H1 (cell line): Measurements from ENCODE around the gene KRTAP4-12. TPM values are rescaled to one million over a fixed set of nuclear protein-coding genes. Genes with fewer than 3 reads are reported as not detected.

ENCODE experiments used
- CTCF ChIA-PET: fragments of 300-600 bp; sonication (Branson Sonifier 250); formaldehyde crosslinking; loops from one replicate; lab custom pipeline; 2021; ENCODE audit not compliant: partially characterized antibody; lab: Charles Lee
- POLR2A ChIA-PET: fragments of 300-600 bp; sonication (Branson Sonifier 250); formaldehyde crosslinking; loops from one replicate; lab custom pipeline; 2021; ENCODE audit warnings: inconsistent platforms; ENCODE audit not compliant: partially characterized antibody; lab: Charles Lee
- DNase-seq, 2 experiments: peaks; one replicate each; pipeline versions ENCODE4 v3.0.0 to v3.0.0-alpha.2; 2010 to 2022; ENCODE audit warnings: low spot score in 2 of 2, low read depth in 1 of 2, mixed read lengths in 1 of 2
- FAIRE-seq: peaks from 2 replicates; lab custom pipeline; 2011; peaks lifted over from hg19 to GRCh38; lab: Jason Lieb, UNC
- H2AFZ ChIP-seq: 2 replicates; pipeline ENCODE4 v1.8.1; 2012; ENCODE audit warnings: low read length, inconsistent platforms
- H2AK5ac ChIP-seq: 2 replicates; pipeline ENCODE4 v1.6.1; 2013; ENCODE audit warnings: low read depth, low read length
- H2BK120ac ChIP-seq: replicated peaks from 2 replicates; pipeline ENCODE3; 2013; ENCODE audit warnings: low read depth, low read length, inconsistent platforms
- H2BK12ac ChIP-seq: 2 replicates; pipeline ENCODE4 v1.6.1; 2013; ENCODE audit warnings: low read depth, low read length
- H2BK15ac ChIP-seq: 2 replicates; pipeline ENCODE4 v1.6.1; 2013; ENCODE audit warnings: low read length
- H2BK20ac ChIP-seq: 2 replicates; pipeline ENCODE4 v1.6.1; 2013; ENCODE audit warnings: low read length
- H2BK5ac ChIP-seq: 2 replicates; pipeline ENCODE4 v1.6.1; 2013; ENCODE audit warnings: low read depth, low read length
- H3K14ac ChIP-seq: 2 replicates; pipeline ENCODE4 v1.6.1; 2013; ENCODE audit warnings: inconsistent platforms; ENCODE audit not compliant: insufficient read length
- H3K18ac ChIP-seq: 2 replicates; pipeline ENCODE4 v1.6.1; 2013; ENCODE audit warnings: low read length; ENCODE audit errors: extremely low read depth
- H3K23ac ChIP-seq: 2 replicates; pipeline ENCODE4 v1.6.1; 2013; ENCODE audit warnings: inconsistent platforms; ENCODE audit not compliant: insufficient read length
- H3K23me2 ChIP-seq: 2 replicates; pipeline ENCODE4 v1.6.1; 2013; ENCODE audit warnings: low read depth, low read length
- H3K27ac ChIP-seq: 2 replicates; pipeline ENCODE4 v1.6.1; 2011; ENCODE audit warnings: low read depth, low read length, inconsistent platforms
- H3K27me3 ChIP-seq, 4 experiments: replicated peaks in 1 of 4; 1 replicate in 1 of 4; 2 replicates in 3 of 4; pipeline versions ENCODE4 v1.6.1 to v1.8.1; 2011 to 2013; ENCODE audit warnings: low read length in 3 of 4, mild to moderate bottlenecking in 3 of 4, inconsistent platforms in 2 of 4, mixed read lengths in 2 of 4, moderate library complexity in 1 of 4; ENCODE audit not compliant: control insufficient read depth in 3 of 4, insufficient read depth in 3 of 4; ENCODE audit errors: extremely low read depth in 1 of 4
- H3K36me3 ChIP-seq, 4 experiments: 2 replicates each; pipeline versions ENCODE4 v1.6.1 to v1.8.1; 2011 to 2013; ENCODE audit warnings: mild to moderate bottlenecking in 4 of 4, low read length in 3 of 4, moderate library complexity in 2 of 4, control low read depth in 1 of 4, inconsistent platforms in 1 of 4; ENCODE audit not compliant: insufficient read depth in 4 of 4, control insufficient read depth in 2 of 4
- H3K4ac ChIP-seq: replicated peaks from 2 replicates; pipeline ENCODE3; 2013; ENCODE audit warnings: low read length, low read depth, mixed read lengths, inconsistent platforms; ENCODE audit not compliant: insufficient read length
- H3K4me1 ChIP-seq, 4 experiments: replicated peaks in 1 of 4; 1 replicate in 1 of 4; 2 replicates in 3 of 4; pipeline versions ENCODE4 v1.6.1 to v1.8.1; 2011 to 2013; ENCODE audit warnings: low read length in 3 of 4, inconsistent platforms in 2 of 4, mixed read lengths in 1 of 4; ENCODE audit not compliant: insufficient read depth in 4 of 4, control insufficient read depth in 3 of 4
- H3K4me2 ChIP-seq, 2 experiments: 2 replicates each; pipeline versions ENCODE4 v1.6.1 to v1.8.1; 2011 to 2013; ENCODE audit warnings: low read depth in 2 of 2, low read length in 2 of 2, control low read depth in 1 of 2, inconsistent platforms in 1 of 2, mild to moderate bottlenecking in 1 of 2; ENCODE audit not compliant: insufficient read depth in 1 of 2
- H3K4me3 ChIP-seq, 4 experiments: fragments of 200-600, 300-600 bp in 1 of 4; sonication (generic), shearing (Covaris generic), sonication (Bioruptor Twin) in 1 of 4; 2 replicates each; pipeline versions ENCODE4 v1.5.1 to v1.8.1; 2011 to 2016; ENCODE audit warnings: low read length in 4 of 4, low read depth in 3 of 4, control low read depth in 2 of 4, inconsistent platforms in 2 of 4, mild to moderate bottlenecking in 2 of 4, mixed read lengths in 1 of 4, moderate library complexity in 1 of 4; ENCODE audit not compliant: insufficient read depth in 2 of 4; ENCODE audit errors: extremely low read depth in 1 of 4
- H3K56ac ChIP-seq: replicated peaks from 2 replicates; pipeline ENCODE3; 2013; ENCODE audit warnings: low read depth, mild to moderate bottlenecking, mixed read lengths, low read length, inconsistent platforms; ENCODE audit not compliant: insufficient read length
- H3K79me1 ChIP-seq: 2 replicates; pipeline ENCODE4 v1.6.1; 2013; ENCODE audit warnings: low read depth, low read length, control low read depth
- H3K79me2 ChIP-seq, 2 experiments: 2 replicates each; pipeline versions ENCODE4 v1.6.1 to v1.8.1; 2012 to 2013; ENCODE audit warnings: low read length in 2 of 2, mild to moderate bottlenecking in 2 of 2, inconsistent platforms in 1 of 2; ENCODE audit not compliant: insufficient read depth in 2 of 2, control insufficient read depth in 1 of 2
- H3K9ac ChIP-seq, 4 experiments: replicated peaks in 1 of 4; 1 replicate in 1 of 4; 2 replicates in 3 of 4; pipeline versions ENCODE4 v1.6.1 to v1.8.1; 2011 to 2013; ENCODE audit warnings: low read depth in 3 of 4, low read length in 3 of 4, control low read depth in 2 of 4, mild to moderate bottlenecking in 2 of 4, moderate library complexity in 2 of 4, inconsistent platforms in 1 of 4; ENCODE audit errors: extremely low read depth in 1 of 4
- H3K9me3 ChIP-seq, 2 experiments: 2 replicates each; pipeline versions ENCODE4 v1.6.1 to v1.8.1; 2012 to 2013; ENCODE audit warnings: mild to moderate bottlenecking in 2 of 2, moderate library complexity in 2 of 2, control low read depth in 1 of 2, inconsistent platforms in 1 of 2, low read depth in 1 of 2, low read length in 1 of 2, mixed read lengths in 1 of 2; ENCODE audit not compliant: insufficient read depth in 2 of 2
- H4K20me1 ChIP-seq, 2 experiments: replicated peaks in 1 of 2; 2 replicates each; pipeline versions ENCODE3 to v1.8.1; 2011 to 2013; ENCODE audit warnings: inconsistent platforms in 2 of 2, low read length in 2 of 2, mild to moderate bottlenecking in 1 of 2; ENCODE audit not compliant: insufficient read depth in 2 of 2, control insufficient read depth in 1 of 2
- H4K5ac ChIP-seq: 2 replicates; pipeline ENCODE4 v1.6.1; 2013; ENCODE audit warnings: low read length, low read depth, mixed read lengths, inconsistent platforms; ENCODE audit not compliant: insufficient read length
- H4K8ac ChIP-seq: 2 replicates; pipeline ENCODE4 v1.8.0; 2013; ENCODE audit warnings: mild to moderate bottlenecking, moderate library complexity, low read length, inconsistent platforms; ENCODE audit not compliant: insufficient read depth; ENCODE audit errors: extremely low read depth
- H4K91ac ChIP-seq: replicated peaks from 2 replicates; pipeline ENCODE3; 2013; ENCODE audit warnings: low read length, mixed read lengths, inconsistent platforms; ENCODE audit not compliant: insufficient read length
- JUN ChIP-seq: IDR thresholded peaks from 2 replicates; pipeline ENCODE4 v1.6.1; 2011; ENCODE audit warnings: low read depth, mild to moderate bottlenecking, improper control_type of control experiment, low read length
- KDM4A ChIP-seq: IDR thresholded peaks from one replicate; pipeline ENCODE4 v1.7.1; 2012; ENCODE audit warnings: low read depth, mild to moderate bottlenecking, moderate library complexity, low read length, inconsistent platforms; ENCODE audit not compliant: severe bottlenecking
- POLR2A ChIP-seq, 2 experiments: IDR thresholded peaks; 1 replicate in 1 of 2; 2 replicates in 1 of 2; pipeline ENCODE4 v1.6.1; 2011; ENCODE audit warnings: low read depth in 2 of 2, low read length in 2 of 2, mild to moderate bottlenecking in 2 of 2; ENCODE audit errors: control extremely low read depth in 1 of 2
- RFX5 ChIP-seq: IDR thresholded peaks from 2 replicates; pipeline ENCODE4 v1.6.1; 2011; ENCODE audit warnings: low read depth, low read length, improper control_type of control experiment, borderline replicate concordance
- SIN3A ChIP-seq, 2 experiments: IDR thresholded peaks in 1 of 2; conservative IDR thresholded peaks in 1 of 2; 2 replicates each; pipeline ENCODE4 v1.6.1; 2011 to 2012; ENCODE audit warnings: low read length in 2 of 2, improper control_type of control experiment in 1 of 2, low read depth in 1 of 2, mild to moderate bottlenecking in 1 of 2
- SRF ChIP-seq: IDR thresholded peaks from 2 replicates; pipeline ENCODE4 v1.6.1; 2011; ENCODE audit warnings: mild to moderate bottlenecking, low read depth, low read length, moderate library complexity
- TBP ChIP-seq: IDR thresholded peaks from 2 replicates; pipeline ENCODE4 v1.6.1; 2011; ENCODE audit warnings: low read depth, low read length, improper control_type of control experiment
- WGBS, 2 experiments: shearing (Covaris generic) in 1 of 2; methylation state at CpG; one replicate each; pipeline versions ENCODE4 v1.1.6 to v1.1.7; 2013 to 2015; ENCODE audit warnings: low lambda C conversion rate in 2 of 2, mixed read lengths in 2 of 2, inconsistent platforms in 1 of 2, low coverage in 1 of 2, missing lambda C conversion rate in 1 of 2; ENCODE audit not compliant: insufficient replicate concordance in 2 of 2, insufficient coverage in 1 of 2, insufficient read length in 1 of 2; ENCODE audit errors: extremely low coverage in 1 of 2, missing lambda C conversion rate in 1 of 2; 5-methylcytosine and 5-hydroxymethylcytosine counted together
- polyA plus RNA-seq, 7 experiments: library from polyadenylated mRNA; depleted of rRNA in 3 of 7; stranded (reverse) in 5 of 7; unstranded in 2 of 7; fragments of >200 nt in 5 of 7; fragments of 200-250 nt in 2 of 7; gene quantifications; 1 replicate in 5 of 7; 2 replicates in 1 of 7; 4 replicates in 1 of 7; pipeline versions ENCODE4 v1.2.1 to v1.2.3, GENCODE V29; 2011 to 2013; ENCODE audit warnings: missing spikeins in 2 of 7, mixed read lengths in 2 of 7
- total RNA-seq: library from RNA; stranded (reverse); fragmentation: NEBNext Ultra II Directional; extraction: Animal tissue kit (Norgen Biotek cat#: 25700); gene quantifications from 2 replicates; pipeline ENCODE4 v1.2.1, GENCODE V29; 2021

The KRTAP4-12 gene
- total and polyA plus RNA-seq, 2 of the 8 experiments (the other 6 are each of a cell fraction or from before 2014, with no cell fraction given): not detected

- no peak for TF ChIP-seq RFX5
- TF ChIP-seq POLR2A (IDR thresholded peaks at IDR 0.05; ENCODE audit: control extremely low read depth in 1 of 2, low read depth in 2 of 2, low read length in 2 of 2): no peak
- no peak for TF ChIP-seq JUN
- no peak for TF ChIP-seq KDM4A
- no peak for TF ChIP-seq TBP
- TF ChIP-seq SIN3A (conservative IDR thresholded peaks at IDR 0.05 in 1 of 2, IDR thresholded peaks at IDR 0.05 in 1 of 2; ENCODE audit: low read depth in 1 of 2, low read length in 2 of 2): no peak
- TF ChIP-seq SRF: no peak
- TF ChIP-seq, all 59 proteins: peak for 0
- CTCF ChIA-PET: interaction anchor here (1.5 kb wide), 1 partner anchor 164 kb away, joined by 4 read pairs; no protein-coding TSS in a partner anchor
Measured at GRCh38 chr17:41073676-41074075, 50.3 kb downstream of the KRTAP4-12 start.

More at GRCh38 chr17:41073676-41074075, 50.3 kb downstream of the KRTAP4-12 start:
- Histone ChIP-seq H3K36me3 (no peaks in the 10 kb centered on the region), H3K27me3 (no peaks in the 10 kb centered on the region), H4K8ac (no peak overlapping the region), H3K23ac (no peak overlapping the region), H2BK120ac (no peak overlapping the region), H4K20me1 (no peaks in the 10 kb centered on the region), H2AFZ (no peak overlapping the region), H4K91ac (no peak overlapping the region), H3K4me3 (no peak overlapping the region), H2BK15ac (no peak overlapping the region), H3K79me2 (no peaks in the 10 kb centered on the region), H3K18ac (no peak overlapping the region), H4K5ac (no peak overlapping the region), H3K79me1 (no peaks in the 10 kb centered on the region), H2BK5ac (no peak overlapping the region), H3K4me1 (no peaks in the 10 kb centered on the region), H3K9ac (no peak overlapping the region), H2AK5ac (no peak overlapping the region), H3K14ac (no peak overlapping the region), H3K23me2 (no peaks in the 10 kb centered on the region), H3K56ac (no peak overlapping the region), H3K27ac (no peak overlapping the region), H2BK20ac (no peak overlapping the region), H3K4ac (no peak overlapping the region), H2BK12ac (no peak overlapping the region), H3K4me2 (no peak overlapping the region), H3K9me3 (no peaks in the 10 kb centered on the region)
- POLR2A ChIA-PET: no interaction called here
- no peak for DNase-seq
- FAIRE-seq: no peak
- 90% methylated on average over 2 of the region's 2 CpGs; no CpG with 5 or more reads in 1 of the 2 experiments for WGBS, 2 experiments
